WTC11 (cell line): ENCODE data around the gene NFIX. TPM values are rescaled to one million over a fixed set of nuclear protein-coding genes. Genes with fewer than 3 reads are reported as not detected.

ENCODE experiments used
- ATAC-seq: fragments of 200-7000 bp; cut with Tn5 transposase; 2 replicates; pipeline ENCODE4 v1.10.0; 2021; ENCODE audit warnings: mild to moderate bottlenecking, moderate library complexity
- CTCF ChIA-PET: fragments of 300-600 bp; sonication (Branson Sonifier 250); formaldehyde crosslinking; loops from one replicate; lab custom pipeline; 2021; ENCODE audit warnings: antibody characterized with exemption; lab: Charles Lee
- POLR2A ChIA-PET: fragments of 350-600 bp; sonication (Branson Sonifier 250); formaldehyde crosslinking; loops from one replicate; lab custom pipeline; 2021; ENCODE audit warnings: antibody characterized with exemption; lab: Charles Lee
- DNase-seq: peaks from one replicate; pipeline ENCODE4 v3.0.0; 2021; ENCODE audit warnings: low spot score
- H3K27ac Mint-ChIP-seq: 2 replicates; pipeline ENCODE4 v1.8.0; 2021; ENCODE audit warnings: mixed read lengths
- H3K27me3 Mint-ChIP-seq: 2 replicates; pipeline ENCODE4 v1.8.0; 2021; ENCODE audit warnings: low read depth, mild to moderate bottlenecking, moderate library complexity, mixed read lengths
- H3K36me3 Mint-ChIP-seq: 2 replicates; pipeline ENCODE4 v1.8.0; 2021; ENCODE audit warnings: mixed read lengths
- H3K4me1 Mint-ChIP-seq: 2 replicates; pipeline ENCODE4 v1.8.0; 2022; ENCODE audit warnings: mixed read lengths
- H3K4me3 Mint-ChIP-seq: 2 replicates; pipeline ENCODE4 v1.8.0; 2021; ENCODE audit warnings: mild to moderate bottlenecking, moderate library complexity, mixed read lengths
- H3K9me3 Mint-ChIP-seq: 2 replicates; pipeline ENCODE4 v1.8.0; 2021; ENCODE audit warnings: mixed read lengths
- ATF2 ChIP-seq: sonication (generic); formaldehyde crosslinking; IDR thresholded peaks from 2 replicates; pipeline ENCODE4 v1.8.1; 2022; ENCODE audit warnings: low read depth, missing genetic modification reagents, borderline replicate concordance
- ATF6 ChIP-seq: sonication (generic); formaldehyde crosslinking; IDR thresholded peaks from 2 replicates; pipeline ENCODE4 v1.8.1; 2023; ENCODE audit warnings: mild to moderate bottlenecking, missing genetic modification reagents
- CDX4 ChIP-seq: fragments of 250-450 bp; sonication (Bioruptor Pico); IDR thresholded peaks from 2 replicates; pipeline ENCODE4 v1.9.0; 2021; ENCODE audit warnings: moderate library complexity, mild to moderate bottlenecking, inconsistent platforms, borderline replicate concordance
- CREB1 ChIP-seq: sonication (generic); formaldehyde crosslinking; IDR thresholded peaks from 2 replicates; pipeline ENCODE4 v1.8.0; 2023; ENCODE audit warnings: mild to moderate bottlenecking, missing genetic modification reagents
- ELF4 ChIP-seq: sonication (generic); formaldehyde crosslinking; IDR thresholded peaks from 2 replicates; pipeline ENCODE4 v1.8.1; 2022; ENCODE audit warnings: low read depth, mild to moderate bottlenecking, moderate library complexity, missing genetic modification reagents
- ERG ChIP-seq: fragments of 250-450 bp; sonication (Bioruptor Pico); IDR thresholded peaks from 2 replicates; pipeline ENCODE4 v1.8.0; 2021; ENCODE audit warnings: mild to moderate bottlenecking
- ETV6 ChIP-seq: sonication (generic); formaldehyde crosslinking; IDR thresholded peaks from 2 replicates; pipeline ENCODE4 v1.8.1; 2022; ENCODE audit warnings: mild to moderate bottlenecking, missing genetic modification reagents
- JAZF1 ChIP-seq: fragments of 250-450 bp; sonication (Bioruptor Pico); IDR thresholded peaks from 2 replicates; pipeline ENCODE4 v1.9.0; 2021; ENCODE audit warnings: moderate library complexity, mild to moderate bottlenecking, inconsistent platforms
- JUN ChIP-seq: sonication (generic); formaldehyde crosslinking; IDR thresholded peaks from 2 replicates; pipeline ENCODE4 v1.8.0; 2023; ENCODE audit warnings: mild to moderate bottlenecking, missing genetic modification reagents
- KAT7 ChIP-seq: sonication (generic); formaldehyde crosslinking; IDR thresholded peaks from 2 replicates; pipeline ENCODE4 v1.8.1; 2023; ENCODE audit warnings: missing genetic modification reagents, mild to moderate bottlenecking, borderline replicate concordance
- MYBL2 ChIP-seq: sonication (generic); formaldehyde crosslinking; IDR thresholded peaks from 2 replicates; pipeline ENCODE4 v1.8.1; 2023; ENCODE audit warnings: mild to moderate bottlenecking, moderate library complexity, missing genetic modification reagents
- NFATC4 ChIP-seq: fragments of 250-450 bp; sonication (Bioruptor Pico); IDR thresholded peaks from 2 replicates; pipeline ENCODE4 v1.9.0; 2021; ENCODE audit warnings: mild to moderate bottlenecking
- NR2C2 ChIP-seq: sonication (generic); formaldehyde crosslinking; IDR thresholded peaks from 2 replicates; pipeline ENCODE4 v1.8.0; 2022; ENCODE audit warnings: mild to moderate bottlenecking, missing genetic modification reagents
- NR3C1 ChIP-seq: sonication (generic); formaldehyde crosslinking; conservative IDR thresholded peaks from 2 replicates; pipeline ENCODE4 v1.8.1; 2023; ENCODE audit warnings: low read depth, mild to moderate bottlenecking, missing genetic modification reagents
- RORB ChIP-seq: fragments of 250-450 bp; sonication (Bioruptor Pico); IDR thresholded peaks from 2 replicates; pipeline ENCODE4 v1.9.0; 2021; ENCODE audit warnings: mild to moderate bottlenecking
- SMAD3 ChIP-seq: sonication (generic); formaldehyde crosslinking; IDR thresholded peaks from 2 replicates; pipeline ENCODE4 v1.8.0; 2022; ENCODE audit warnings: missing genetic modification reagents, mild to moderate bottlenecking, borderline replicate concordance
- SMAD4 ChIP-seq: sonication (generic); formaldehyde crosslinking; IDR thresholded peaks from 2 replicates; pipeline ENCODE4 v1.8.0; 2022; ENCODE audit warnings: mild to moderate bottlenecking, missing genetic modification reagents
- TCF7 ChIP-seq: sonication (generic); formaldehyde crosslinking; IDR thresholded peaks from 2 replicates; pipeline ENCODE4 v1.8.0; 2022; ENCODE audit warnings: mild to moderate bottlenecking, low read depth, missing genetic modification reagents, moderate library complexity
- TP53 ChIP-seq: sonication (generic); formaldehyde crosslinking; IDR thresholded peaks from 2 replicates; pipeline ENCODE4 v1.8.1; 2023; ENCODE audit warnings: mild to moderate bottlenecking, missing genetic modification reagents
- ZMAT4 ChIP-seq: fragments of 250-450 bp; sonication (Bioruptor Pico); IDR thresholded peaks from 2 replicates; pipeline ENCODE4 v1.9.0; 2021; ENCODE audit warnings: mild to moderate bottlenecking
- total RNA-seq: library from RNA; stranded (reverse); gene quantifications from 3 replicates; pipeline ENCODE4 v1.2.3, GENCODE V29; 2021
- TF ChIP-seq, protein P1 (sequence below): fragments of 200-600 bp; IDR thresholded peaks from 2 replicates; pipeline ENCODE4 v1.8.0; 2022; ENCODE audit warnings: antibody characterized with exemption
- TF ChIP-seq, protein P2 (sequence below): sonication (generic); formaldehyde crosslinking; IDR thresholded peaks from 2 replicates; pipeline ENCODE4 v1.8.1; 2023; ENCODE audit warnings: mild to moderate bottlenecking, missing genetic modification reagents, moderate library complexity
- TF ChIP-seq, protein P3 (sequence below): sonication (generic); formaldehyde crosslinking; IDR thresholded peaks from 2 replicates; pipeline ENCODE4 v1.8.1; 2023; ENCODE audit warnings: mild to moderate bottlenecking, missing genetic modification reagents, moderate library complexity

Gene NFIX
- total RNA-seq, 1 experiment from 2014 or later = 1.4 TPM

- Mint-ChIP-seq H3K36me3 (peaks cover 39% of the 10 kb centered on the region), H3K4me3 (no peak overlapping the region), H3K4me1 (peaks cover 26% of the 10 kb centered on the region), H3K9me3 (no peaks in the 10 kb centered on the region), H3K27ac (peak overlapping the region; percentile 98), H3K27me3 (no peaks in the 10 kb centered on the region)
- DNase-seq (no peak), ATAC-seq (no peak)
- ChIA-PET POLR2A (interaction anchor here (1.7 to 2.6 kb wide), 3 partner anchors 8 to 41 kb away, joined by 4 to 10 read pairs (median 6); partner anchors contain the start of gene RAD23A), CTCF (interaction anchor here (0.8 to 5.4 kb wide), 3 partner anchors 11 to 69 kb away, joined by 3 to 57 read pairs (median 5); no protein-coding TSS in a partner anchor)
- TF ChIP-seq RORB (CRISPR knock-in tag) (no peak), TP53 (CRISPR knock-in tag) (no peak), ELF4 (no peak), ETV6 (CRISPR knock-in tag) (no peak), CREB1 (no peak), ERG (CRISPR knock-in tag) (no peak), NR2C2 (CRISPR knock-in tag) (no peak), KAT7 (no peak), TCF7 (CRISPR knock-in tag) (no peak)
- TF ChIP-seq, protein P1, sequence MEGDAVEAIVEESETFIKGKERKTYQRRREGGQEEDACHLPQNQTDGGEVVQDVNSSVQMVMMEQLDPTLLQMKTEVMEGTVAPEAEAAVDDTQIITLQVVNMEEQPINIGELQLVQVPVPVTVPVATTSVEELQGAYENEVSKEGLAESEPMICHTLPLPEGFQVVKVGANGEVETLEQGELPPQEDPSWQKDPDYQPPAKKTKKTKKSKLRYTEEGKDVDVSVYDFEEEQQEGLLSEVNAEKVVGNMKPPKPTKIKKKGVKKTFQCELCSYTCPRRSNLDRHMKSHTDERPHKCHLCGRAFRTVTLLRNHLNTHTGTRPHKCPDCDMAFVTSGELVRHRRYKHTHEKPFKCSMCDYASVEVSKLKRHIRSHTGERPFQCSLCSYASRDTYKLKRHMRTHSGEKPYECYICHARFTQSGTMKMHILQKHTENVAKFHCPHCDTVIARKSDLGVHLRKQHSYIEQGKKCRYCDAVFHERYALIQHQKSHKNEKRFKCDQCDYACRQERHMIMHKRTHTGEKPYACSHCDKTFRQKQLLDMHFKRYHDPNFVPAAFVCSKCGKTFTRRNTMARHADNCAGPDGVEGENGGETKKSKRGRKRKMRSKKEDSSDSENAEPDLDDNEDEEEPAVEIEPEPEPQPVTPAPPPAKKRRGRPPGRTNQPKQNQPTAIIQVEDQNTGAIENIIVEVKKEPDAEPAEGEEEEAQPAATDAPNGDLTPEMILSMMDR = no peak
Observed at GRCh38 chr19:12953799-12954611, 41.3 kb upstream of the NFIX start.

- H3K4me3 Mint-ChIP-seq = no peak overlapping the region
- H3K4me1 Mint-ChIP-seq = peaks cover 26% of the 10 kb centered on the region
- ChIA-PET POLR2A (interaction anchor here (1.7 to 2.6 kb wide), 3 partner anchors 8 to 41 kb away, joined by 4 to 10 read pairs (median 6); partner anchors contain the start of gene RAD23A), CTCF (interaction anchor here (1.7 to 5.4 kb wide), 3 partner anchors 11 to 70 kb away, joined by 4 to 57 read pairs (median 5); no protein-coding TSS in a partner anchor)
- H3K36me3 Mint-ChIP-seq = peaks cover 36% of the 10 kb centered on the region
- H3K27me3 Mint-ChIP-seq = no peaks in the 10 kb centered on the region
- DNase-seq = no peak
- no peak for ATAC-seq
- no peaks in the 10 kb centered on the region for H3K9me3 Mint-ChIP-seq
- H3K27ac Mint-ChIP-seq = peak overlapping the region; percentile 98
- TF ChIP-seq TP53 (CRISPR knock-in tag) = no peak
- no peak for TF ChIP-seq SMAD3 (CRISPR knock-in tag)
- TF ChIP-seq JAZF1 (CRISPR knock-in tag) = no peak
- TF ChIP-seq SMAD4 (CRISPR knock-in tag) = no peak
- TF ChIP-seq ZMAT4 (CRISPR knock-in tag) = no peak
- TF ChIP-seq, protein P2, sequence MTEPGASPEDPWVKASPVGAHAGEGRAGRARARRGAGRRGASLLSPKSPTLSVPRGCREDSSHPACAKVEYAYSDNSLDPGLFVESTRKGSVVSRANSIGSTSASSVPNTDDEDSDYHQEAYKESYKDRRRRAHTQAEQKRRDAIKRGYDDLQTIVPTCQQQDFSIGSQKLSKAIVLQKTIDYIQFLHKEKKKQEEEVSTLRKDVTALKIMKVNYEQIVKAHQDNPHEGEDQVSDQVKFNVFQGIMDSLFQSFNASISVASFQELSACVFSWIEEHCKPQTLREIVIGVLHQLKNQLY (CRISPR knock-in tag) = no peak
- TF ChIP-seq ATF6 = no peak
- TF ChIP-seq NFATC4 (CRISPR knock-in tag) = no peak
- no peak for TF ChIP-seq NR3C1 (CRISPR knock-in tag)
- TF ChIP-seq ATF2 (CRISPR knock-in tag) = no peak
- TF ChIP-seq CDX4 (CRISPR knock-in tag) = no peak
- TF ChIP-seq JUN = no peak
- TF ChIP-seq, protein P3, sequence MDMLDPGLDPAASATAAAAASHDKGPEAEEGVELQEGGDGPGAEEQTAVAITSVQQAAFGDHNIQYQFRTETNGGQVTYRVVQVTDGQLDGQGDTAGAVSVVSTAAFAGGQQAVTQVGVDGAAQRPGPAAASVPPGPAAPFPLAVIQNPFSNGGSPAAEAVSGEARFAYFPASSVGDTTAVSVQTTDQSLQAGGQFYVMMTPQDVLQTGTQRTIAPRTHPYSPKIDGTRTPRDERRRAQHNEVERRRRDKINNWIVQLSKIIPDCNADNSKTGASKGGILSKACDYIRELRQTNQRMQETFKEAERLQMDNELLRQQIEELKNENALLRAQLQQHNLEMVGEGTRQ (CRISPR knock-in tag) = no peak
- TF ChIP-seq MYBL2 = no peak
- TF ChIP-seq, protein P1 = no peak
Observed at GRCh38 chr19:12954612-12954962, 40.7 kb upstream of the NFIX start.
